ENCODE data around the gene HABP4.

The HABP4 gene

DNA sequence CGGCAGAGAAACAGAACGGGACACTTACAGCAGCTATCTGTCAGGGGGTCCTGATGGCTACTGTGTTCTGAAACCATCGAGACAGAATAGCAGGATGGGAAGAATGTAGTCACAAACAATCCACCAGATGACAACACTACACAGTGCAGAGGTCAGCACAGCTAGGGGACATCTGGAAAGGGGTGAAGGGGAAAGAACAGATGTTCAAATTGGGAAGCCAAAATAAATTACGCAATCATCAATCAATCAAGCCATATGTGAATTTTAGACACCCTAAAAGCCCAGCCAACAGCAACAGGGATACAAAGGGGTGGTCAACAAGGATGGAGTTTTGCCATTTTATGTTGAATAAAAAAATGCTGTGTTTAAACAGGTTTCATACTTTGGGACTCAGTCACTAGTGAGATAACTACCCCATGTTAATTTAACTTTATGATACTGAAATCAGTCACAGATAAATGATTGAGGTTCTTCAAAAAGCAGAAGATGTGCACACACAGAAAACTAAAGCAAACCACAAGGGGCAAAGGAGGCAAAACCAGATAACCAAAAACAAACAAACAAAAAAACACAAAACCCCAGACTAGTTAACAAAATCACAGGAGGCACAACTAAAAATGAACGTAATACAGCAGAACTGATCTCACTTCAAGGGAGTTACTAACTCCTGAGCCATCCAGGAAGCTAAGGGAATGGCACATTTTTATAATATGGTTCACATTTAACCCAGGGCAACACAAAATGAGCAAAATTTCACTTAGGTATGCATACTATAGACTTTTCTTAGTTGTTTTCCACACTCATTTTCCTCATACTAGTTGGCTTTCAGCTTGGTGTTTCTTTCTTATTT, 65.9 kb downstream of the HABP4 start:
- no peak for DNase-seq (ENCODE audit: low read depth in 2 of 3, low spot score in 2 of 3)

DNA sequence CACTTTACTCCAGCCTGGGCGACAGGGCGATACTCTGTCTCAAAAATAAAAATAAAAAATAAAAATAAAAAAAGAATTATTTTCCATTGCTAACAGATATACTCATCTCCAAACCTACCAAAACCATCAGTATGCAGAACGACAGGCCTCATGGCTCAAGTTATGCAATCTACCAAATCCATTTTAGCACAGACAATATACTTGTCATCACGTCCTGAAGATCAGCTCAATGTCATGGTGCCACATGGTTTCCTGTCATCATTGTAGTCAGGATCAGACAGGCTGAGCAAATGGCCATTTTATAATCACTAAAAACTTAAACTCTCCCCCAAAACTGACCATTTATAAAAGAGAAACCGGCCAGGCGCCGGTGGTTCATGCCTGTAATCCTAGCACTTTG, 69.1 kb downstream of the HABP4 start:
- no peak for DNase-seq (ENCODE audit: low read depth in 2 of 3, low spot score in 2 of 3)

DNA sequence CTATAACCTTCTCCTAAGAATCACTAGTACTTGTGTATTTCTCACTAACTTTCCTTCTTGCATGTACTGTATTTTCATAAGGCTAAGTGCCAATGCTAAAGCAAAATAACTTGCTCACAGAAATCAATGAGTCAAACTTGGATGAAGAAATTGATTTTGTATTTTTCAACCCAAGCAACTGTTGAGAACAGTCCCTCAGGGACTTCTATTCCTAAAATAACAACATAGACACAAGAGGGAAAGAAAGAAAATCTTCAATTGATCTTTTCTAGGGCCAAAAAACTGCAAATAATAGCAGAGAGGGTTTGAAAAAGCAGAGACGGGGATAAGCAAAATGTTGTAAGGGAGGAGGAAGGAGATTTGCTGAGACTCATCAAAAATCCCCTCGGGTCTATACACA, 69.8 kb downstream of the HABP4 start:
- no peak for DNase-seq (ENCODE audit: low read depth in 2 of 3, low spot score in 2 of 3)

DNA sequence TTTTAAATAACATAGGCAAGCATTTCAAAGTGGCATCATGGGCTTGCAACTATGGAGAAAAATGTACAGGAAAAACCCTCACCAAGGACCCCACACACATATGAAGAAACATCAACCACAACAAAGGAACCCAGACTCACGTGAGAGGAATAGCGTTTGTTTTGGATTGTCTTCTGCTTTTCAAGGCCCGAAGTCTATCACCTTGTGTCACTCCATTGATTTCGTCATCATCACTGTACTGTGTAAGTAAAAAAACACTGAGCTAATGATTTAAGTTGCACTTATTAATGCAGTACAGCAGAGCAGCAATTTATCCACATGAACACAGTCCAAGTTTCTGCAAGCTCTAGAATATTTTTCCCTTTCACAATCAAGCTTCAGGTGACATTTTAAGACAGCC, 72.4 kb downstream of the HABP4 start:
- DNase-seq (ENCODE audit: low read depth in 2 of 3, low spot score in 2 of 3): no peak

DNA sequence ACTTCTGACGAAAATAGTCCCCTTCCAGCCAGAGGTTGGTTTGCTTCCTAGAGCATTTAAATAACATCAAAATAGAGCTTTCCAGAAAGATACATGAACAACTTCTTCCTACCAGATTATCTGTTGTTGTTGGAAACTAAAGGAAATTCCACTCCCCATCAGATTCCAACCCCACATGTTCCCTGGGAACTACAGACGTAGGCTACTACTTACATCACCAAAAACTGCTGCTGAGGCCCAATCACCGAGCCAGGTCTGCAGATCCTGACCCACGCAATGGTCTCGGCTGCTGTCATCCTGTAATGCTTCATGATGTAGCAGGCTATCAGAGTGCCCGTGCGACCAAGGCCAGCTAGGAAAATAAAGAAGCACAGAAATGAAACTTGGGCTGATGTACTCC, 73.4 kb downstream of the HABP4 start:
- DNase-seq (ENCODE audit: low read depth in 2 of 3, low spot score in 2 of 3): no peak

DNA sequence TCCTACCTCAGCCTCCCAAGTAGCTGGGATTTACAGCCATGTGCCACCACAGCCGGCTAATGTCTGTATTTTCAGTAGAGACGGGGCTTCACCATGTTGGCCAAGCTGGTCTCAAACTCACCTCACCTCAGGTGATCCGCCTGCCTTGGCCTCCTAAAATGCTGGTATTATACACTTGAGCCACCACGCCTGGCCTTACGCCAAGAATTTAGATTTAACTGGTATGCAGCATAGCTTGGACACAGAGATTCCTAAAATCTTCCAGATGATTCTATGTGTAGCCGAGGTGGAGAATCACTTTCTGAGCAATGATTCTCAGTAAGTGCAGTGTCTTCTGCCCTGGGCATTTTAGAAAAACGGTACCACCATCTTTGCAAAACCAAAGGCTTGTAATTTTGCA, 74.1 kb downstream of the HABP4 start:
- DNase-seq (ENCODE audit: low read depth in 2 of 3, low spot score in 2 of 3): no peak

DNA sequence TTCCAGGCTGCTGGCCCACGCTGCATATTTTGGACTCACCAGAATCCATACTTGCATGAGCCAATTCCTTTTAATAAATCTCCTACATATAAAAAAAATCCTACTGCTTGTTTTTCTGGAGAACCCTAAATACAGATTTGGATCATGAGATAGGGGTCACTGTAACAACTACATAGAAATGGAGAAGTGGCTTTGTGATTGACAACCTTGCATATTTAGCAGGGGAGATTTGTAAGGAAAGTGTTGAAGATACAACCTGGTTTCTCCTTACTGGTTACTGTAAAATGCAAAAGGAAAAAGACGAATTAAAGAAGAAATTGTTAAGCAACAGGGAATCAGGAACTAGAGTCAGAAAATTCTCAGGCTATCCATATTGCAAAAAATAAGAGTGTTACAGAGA, 74.8 kb downstream of the HABP4 start:
- DNase-seq (ENCODE audit: low read depth in 2 of 3, low spot score in 2 of 3): no peak

DNA sequence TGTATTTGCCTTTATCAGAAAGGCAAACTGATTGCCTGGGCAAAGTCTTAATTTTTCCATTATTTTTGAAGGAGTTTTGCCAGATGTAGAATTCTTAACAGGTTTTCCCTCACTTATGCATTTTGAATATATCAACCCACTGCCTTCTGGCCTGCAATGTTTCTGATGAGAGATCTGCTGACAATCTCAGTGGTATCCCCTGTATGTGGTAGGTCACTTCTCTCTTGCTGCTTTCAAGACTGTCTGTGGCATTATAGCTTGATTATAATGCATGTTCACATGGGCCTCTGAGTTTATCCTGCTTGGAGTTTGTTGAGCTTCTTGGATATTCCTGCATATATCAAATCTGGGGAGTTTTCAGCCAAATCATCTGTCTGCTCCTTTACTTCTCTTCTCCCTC, 82.2 kb downstream of the HABP4 start:
- no peak for DNase-seq (ENCODE audit: low read depth in 2 of 3, low spot score in 2 of 3)

DNA sequence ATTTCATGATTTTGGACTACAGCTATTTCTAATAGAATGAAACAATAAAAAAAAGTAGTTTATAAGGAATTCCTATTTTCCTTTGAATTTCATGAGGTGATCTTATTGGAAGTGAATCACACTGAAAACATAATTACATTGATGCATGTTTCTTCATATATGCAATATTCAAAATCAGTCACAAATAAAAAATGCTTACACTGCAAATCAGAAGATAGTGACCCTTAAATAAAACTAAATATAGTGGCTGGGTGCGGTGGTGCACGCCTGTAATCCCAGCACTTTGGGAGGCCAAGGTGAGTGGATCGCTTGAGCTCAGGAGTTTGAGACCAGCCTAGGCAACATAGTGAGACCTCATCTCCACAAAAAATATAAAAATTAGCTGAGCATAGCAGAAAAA, 90.1 kb downstream of the HABP4 start:
- no peak for DNase-seq (ENCODE audit: low read depth in 2 of 3, low spot score in 2 of 3)

Measured in activated CD8-positive, alpha-beta memory T cell treated with anti-CD3 and anti-CD28 coated beads for 48 hours (primary cell).